ENCODE measurements around the gene AMPD3.

DNA sequence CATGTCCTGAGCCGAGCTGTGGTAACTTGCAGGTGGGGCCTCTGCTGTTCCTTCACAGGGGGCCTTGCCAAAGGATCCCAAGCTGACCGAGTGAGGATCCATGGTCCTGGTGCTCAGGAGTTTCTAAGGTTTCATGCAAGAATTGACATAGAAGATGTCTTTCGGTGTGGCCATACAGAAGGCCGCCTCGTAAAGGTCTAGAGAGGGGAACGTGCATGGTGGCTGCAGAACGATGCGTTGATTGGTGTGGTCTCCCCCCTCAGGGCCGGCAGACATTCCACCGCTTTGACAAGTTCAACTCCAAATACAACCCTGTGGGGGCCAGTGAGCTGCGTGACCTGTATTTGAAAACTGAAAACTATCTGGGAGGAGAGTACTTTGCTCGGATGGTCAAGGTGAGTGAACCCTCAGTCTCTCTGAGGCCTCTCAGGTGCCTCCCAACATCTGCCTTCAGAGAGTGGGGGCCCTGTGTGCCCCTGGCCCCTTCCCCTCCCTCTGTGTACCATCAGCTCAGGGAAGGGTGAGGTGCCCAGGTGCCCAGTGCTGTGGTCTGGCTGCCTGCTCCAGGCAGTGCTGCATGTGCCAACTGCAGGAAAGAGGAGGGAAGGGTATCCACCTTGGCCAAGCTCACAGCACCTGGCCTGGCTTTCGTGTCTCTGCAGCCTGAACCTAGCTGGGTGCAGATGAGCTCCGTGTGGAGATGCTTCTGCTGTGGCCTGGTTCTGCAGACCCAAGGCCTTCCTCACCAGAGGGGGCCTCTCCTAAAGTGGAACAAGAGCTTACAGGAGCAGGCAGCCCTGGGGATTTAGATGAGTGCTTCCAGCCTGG is 39.8 kb downstream of the AMPD3 start:
- TF ChIP-seq, protein P1, sequence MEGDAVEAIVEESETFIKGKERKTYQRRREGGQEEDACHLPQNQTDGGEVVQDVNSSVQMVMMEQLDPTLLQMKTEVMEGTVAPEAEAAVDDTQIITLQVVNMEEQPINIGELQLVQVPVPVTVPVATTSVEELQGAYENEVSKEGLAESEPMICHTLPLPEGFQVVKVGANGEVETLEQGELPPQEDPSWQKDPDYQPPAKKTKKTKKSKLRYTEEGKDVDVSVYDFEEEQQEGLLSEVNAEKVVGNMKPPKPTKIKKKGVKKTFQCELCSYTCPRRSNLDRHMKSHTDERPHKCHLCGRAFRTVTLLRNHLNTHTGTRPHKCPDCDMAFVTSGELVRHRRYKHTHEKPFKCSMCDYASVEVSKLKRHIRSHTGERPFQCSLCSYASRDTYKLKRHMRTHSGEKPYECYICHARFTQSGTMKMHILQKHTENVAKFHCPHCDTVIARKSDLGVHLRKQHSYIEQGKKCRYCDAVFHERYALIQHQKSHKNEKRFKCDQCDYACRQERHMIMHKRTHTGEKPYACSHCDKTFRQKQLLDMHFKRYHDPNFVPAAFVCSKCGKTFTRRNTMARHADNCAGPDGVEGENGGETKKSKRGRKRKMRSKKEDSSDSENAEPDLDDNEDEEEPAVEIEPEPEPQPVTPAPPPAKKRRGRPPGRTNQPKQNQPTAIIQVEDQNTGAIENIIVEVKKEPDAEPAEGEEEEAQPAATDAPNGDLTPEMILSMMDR (IDR thresholded peaks at IDR 0.05) = no peak
- TF ChIP-seq POLR2A (IDR thresholded peaks at IDR 0.05) = no peak
